SK-N-SH treated with all-trans-retinoic acid at 6 μM for 48 hours (cell line): ENCODE results near the gene ADORA2A.

Experiments used
- ATAC-seq: fragments of 200-7000 bp; cut with Tn5 transposase; 3 replicates; pipeline ENCODE4 v1.9.1; 2020; ENCODE audit warnings: mild to moderate bottlenecking, moderate library complexity
- ARNTL ChIP-seq: fragments of 450-650 bp; formaldehyde crosslinking; IDR thresholded peaks from 2 replicates; pipeline ENCODE4 v1.5.0; 2020; ENCODE audit warnings: low read depth, mild to moderate bottlenecking, moderate library complexity, borderline replicate concordance
- CSDC2 ChIP-seq: fragments of 250-450 bp; sonication (Bioruptor Pico); IDR thresholded peaks from 2 replicates; pipeline ENCODE4 v1.5.0; 2020; ENCODE audit warnings: mild to moderate bottlenecking, moderate library complexity
- ESRRG ChIP-seq: fragments of 250-450 bp; sonication (Bioruptor Pico); IDR thresholded peaks from 2 replicates; pipeline ENCODE4 v1.6.1; 2021; ENCODE audit warnings: mild to moderate bottlenecking
- GLIS3 ChIP-seq: fragments of 250-450 bp; sonication (Bioruptor Pico); IDR thresholded peaks from 2 replicates; pipeline ENCODE4 v1.5.0; 2020; ENCODE audit warnings: mild to moderate bottlenecking, moderate library complexity
- ISL1 ChIP-seq: fragments of 250-450 bp; sonication (Bioruptor Pico); IDR thresholded peaks from 2 replicates; pipeline ENCODE4 v2.1.2; 2022; ENCODE audit warnings: mild to moderate bottlenecking, moderate library complexity
- OSR1 ChIP-seq: fragments of 250-450 bp; sonication (Bioruptor Pico); IDR thresholded peaks from 2 replicates; pipeline ENCODE4 v1.8.0; 2022; ENCODE audit warnings: moderate library complexity, mild to moderate bottlenecking, inconsistent platforms
- PPARA ChIP-seq: fragments of 250-450 bp; sonication (Bioruptor Pico); IDR thresholded peaks from 2 replicates; pipeline ENCODE4 v1.5.0; 2020; ENCODE audit warnings: mild to moderate bottlenecking, borderline replicate concordance
- RARB ChIP-seq: fragments of 250-450 bp; sonication (Bioruptor Pico); IDR thresholded peaks from 2 replicates; pipeline ENCODE4 v1.8.0; 2021; ENCODE audit warnings: mild to moderate bottlenecking, moderate library complexity
- SNAI2 ChIP-seq: fragments of 250-450 bp; sonication (Bioruptor Pico); IDR thresholded peaks from 2 replicates; pipeline ENCODE4 v1.5.0; 2020; ENCODE audit warnings: mild to moderate bottlenecking, moderate library complexity
- TCF4 ChIP-seq: fragments of 250-450 bp; sonication (Bioruptor Pico); IDR thresholded peaks from 2 replicates; pipeline ENCODE4 v1.8.0; 2021; ENCODE audit warnings: mild to moderate bottlenecking, moderate library complexity, borderline replicate concordance
- TOX ChIP-seq: fragments of 250-450 bp; sonication (Bioruptor Pico); IDR thresholded peaks from 2 replicates; pipeline ENCODE4 v1.8.0; 2021; ENCODE audit warnings: mild to moderate bottlenecking, moderate library complexity, borderline replicate concordance
- ZNF565 ChIP-seq: fragments of 450-650 bp; formaldehyde crosslinking; conservative IDR thresholded peaks from 2 replicates; pipeline ENCODE4 v1.5.0; 2020; ENCODE audit warnings: low read depth, mild to moderate bottlenecking, moderate library complexity
- ZNF70 ChIP-seq: fragments of 450-650 bp; formaldehyde crosslinking; IDR thresholded peaks from 2 replicates; pipeline ENCODE4 v1.5.0; 2020; ENCODE audit warnings: mild to moderate bottlenecking, moderate library complexity
- ZNF8 ChIP-seq: fragments of 450-650 bp; formaldehyde crosslinking; IDR thresholded peaks from 2 replicates; pipeline ENCODE4 v1.5.0; 2020; ENCODE audit warnings: mild to moderate bottlenecking, moderate library complexity
- TF ChIP-seq, protein P1 (sequence below): fragments of 250-450 bp; sonication (Bioruptor Pico); IDR thresholded peaks from 2 replicates; pipeline ENCODE4 v1.5.0; 2020; ENCODE audit warnings: mild to moderate bottlenecking, moderate library complexity
- TF ChIP-seq, protein P2 (sequence below): fragments of 250-450 bp; sonication (Bioruptor Pico); IDR thresholded peaks from 2 replicates; pipeline ENCODE4 v1.5.1; 2020; ENCODE audit warnings: low read depth, mild to moderate bottlenecking, moderate library complexity
- TF ChIP-seq, protein P3 (sequence below): fragments of 250-450 bp; sonication (Bioruptor Pico); IDR thresholded peaks from 2 replicates; pipeline ENCODE4 v1.8.0; 2020; ENCODE audit warnings: mild to moderate bottlenecking, moderate library complexity, borderline replicate concordance
- TF ChIP-seq, protein P4 (sequence below): fragments of 250-450 bp; sonication (Bioruptor Pico); IDR thresholded peaks from 2 replicates; pipeline ENCODE4 v1.5.1; 2021; ENCODE audit warnings: mild to moderate bottlenecking, moderate library complexity

ADORA2A gene

DNA sequence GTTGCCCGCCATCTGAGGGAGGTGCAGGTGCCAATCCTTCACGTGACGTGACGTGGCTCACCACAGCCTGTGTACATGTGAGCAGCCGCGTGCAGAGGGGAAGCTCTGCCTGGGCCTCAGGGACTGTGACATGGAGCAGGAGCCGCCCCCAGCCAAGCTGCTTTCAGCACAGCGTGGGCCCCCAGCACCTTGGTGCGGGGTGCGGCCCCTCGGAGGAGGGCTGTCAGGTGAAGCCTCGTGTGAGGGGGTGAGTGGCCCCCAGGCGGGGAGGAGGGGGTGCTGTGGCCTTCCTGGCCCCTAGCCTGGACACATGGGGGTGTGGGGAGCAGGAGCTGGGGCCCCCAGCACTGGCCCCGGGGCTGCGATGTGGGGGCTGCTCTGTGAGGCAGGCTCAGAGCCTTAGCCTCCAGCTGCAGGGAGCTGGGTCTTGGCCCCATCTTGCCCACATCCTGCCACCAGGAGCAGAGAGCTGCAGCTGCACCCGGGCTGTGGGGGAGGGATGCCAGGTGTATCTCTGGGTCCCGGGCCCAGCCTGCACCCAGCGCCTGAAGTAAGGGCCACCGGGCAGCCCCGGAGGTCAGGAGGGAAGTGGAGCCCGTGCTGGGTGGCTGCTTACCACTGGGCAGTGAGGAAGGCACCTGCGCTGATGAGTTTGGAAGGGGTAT, at the start of gene ADORA2A:
Gene ADORA2A (plus strand): TSS at position 100 of the 665 bp plus-strand sequence. CDS start 5,806 bp downstream, outside the sequence.
- TF ChIP-seq ZNF565 (CRISPR knock-in tag): no peak
- no peak for ATAC-seq

DNA sequence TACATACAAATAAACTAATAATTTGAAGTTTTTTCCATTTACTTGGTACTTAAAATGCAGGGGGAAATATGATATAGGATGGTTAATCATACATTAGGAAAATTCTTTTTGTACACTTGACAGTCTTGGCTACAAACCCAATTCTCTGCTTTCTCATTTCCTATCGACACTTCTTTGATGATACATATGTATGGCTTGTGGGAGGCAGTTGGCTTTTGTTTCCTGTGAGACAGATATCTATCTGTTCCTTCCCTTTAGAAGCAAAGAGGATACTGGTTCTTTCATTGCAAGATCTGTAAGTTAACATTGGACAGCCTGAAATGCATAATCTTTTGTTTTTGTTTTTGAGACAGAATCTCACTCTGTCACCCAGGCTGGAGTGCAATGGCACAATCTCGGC, 47.9 kb upstream of the ADORA2A start:
- TF ChIP-seq ZNF565 (CRISPR knock-in tag): no peak
- TF ChIP-seq PPARA (CRISPR knock-in tag): no peak
- TF ChIP-seq ZNF8 (CRISPR knock-in tag): no peak
- TF ChIP-seq OSR1: no peak
- TF ChIP-seq ARNTL (CRISPR knock-in tag): no peak
- TF ChIP-seq, protein P1, sequence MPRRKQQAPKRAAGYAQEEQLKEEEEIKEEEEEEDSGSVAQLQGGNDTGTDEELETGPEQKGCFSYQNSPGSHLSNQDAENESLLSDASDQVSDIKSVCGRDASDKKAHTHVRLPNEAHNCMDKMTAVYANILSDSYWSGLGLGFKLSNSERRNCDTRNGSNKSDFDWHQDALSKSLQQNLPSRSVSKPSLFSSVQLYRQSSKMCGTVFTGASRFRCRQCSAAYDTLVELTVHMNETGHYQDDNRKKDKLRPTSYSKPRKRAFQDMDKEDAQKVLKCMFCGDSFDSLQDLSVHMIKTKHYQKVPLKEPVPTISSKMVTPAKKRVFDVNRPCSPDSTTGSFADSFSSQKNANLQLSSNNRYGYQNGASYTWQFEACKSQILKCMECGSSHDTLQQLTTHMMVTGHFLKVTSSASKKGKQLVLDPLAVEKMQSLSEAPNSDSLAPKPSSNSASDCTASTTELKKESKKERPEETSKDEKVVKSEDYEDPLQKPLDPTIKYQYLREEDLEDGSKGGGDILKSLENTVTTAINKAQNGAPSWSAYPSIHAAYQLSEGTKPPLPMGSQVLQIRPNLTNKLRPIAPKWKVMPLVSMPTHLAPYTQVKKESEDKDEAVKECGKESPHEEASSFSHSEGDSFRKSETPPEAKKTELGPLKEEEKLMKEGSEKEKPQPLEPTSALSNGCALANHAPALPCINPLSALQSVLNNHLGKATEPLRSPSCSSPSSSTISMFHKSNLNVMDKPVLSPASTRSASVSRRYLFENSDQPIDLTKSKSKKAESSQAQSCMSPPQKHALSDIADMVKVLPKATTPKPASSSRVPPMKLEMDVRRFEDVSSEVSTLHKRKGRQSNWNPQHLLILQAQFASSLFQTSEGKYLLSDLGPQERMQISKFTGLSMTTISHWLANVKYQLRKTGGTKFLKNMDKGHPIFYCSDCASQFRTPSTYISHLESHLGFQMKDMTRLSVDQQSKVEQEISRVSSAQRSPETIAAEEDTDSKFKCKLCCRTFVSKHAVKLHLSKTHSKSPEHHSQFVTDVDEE: no peak
- TF ChIP-seq, protein P2, sequence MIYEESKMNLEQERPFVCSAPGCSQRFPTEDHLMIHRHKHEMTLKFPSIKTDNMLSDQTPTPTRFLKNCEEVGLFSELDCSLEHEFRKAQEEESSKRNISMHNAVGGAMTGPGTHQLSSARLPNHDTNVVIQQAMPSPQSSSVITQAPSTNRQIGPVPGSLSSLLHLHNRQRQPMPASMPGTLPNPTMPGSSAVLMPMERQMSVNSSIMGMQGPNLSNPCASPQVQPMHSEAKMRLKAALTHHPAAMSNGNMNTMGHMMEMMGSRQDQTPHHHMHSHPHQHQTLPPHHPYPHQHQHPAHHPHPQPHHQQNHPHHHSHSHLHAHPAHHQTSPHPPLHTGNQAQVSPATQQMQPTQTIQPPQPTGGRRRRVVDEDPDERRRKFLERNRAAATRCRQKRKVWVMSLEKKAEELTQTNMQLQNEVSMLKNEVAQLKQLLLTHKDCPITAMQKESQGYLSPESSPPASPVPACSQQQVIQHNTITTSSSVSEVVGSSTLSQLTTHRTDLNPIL (CRISPR knock-in tag): no peak
- no peak for TF ChIP-seq CSDC2
- TF ChIP-seq, protein P3, sequence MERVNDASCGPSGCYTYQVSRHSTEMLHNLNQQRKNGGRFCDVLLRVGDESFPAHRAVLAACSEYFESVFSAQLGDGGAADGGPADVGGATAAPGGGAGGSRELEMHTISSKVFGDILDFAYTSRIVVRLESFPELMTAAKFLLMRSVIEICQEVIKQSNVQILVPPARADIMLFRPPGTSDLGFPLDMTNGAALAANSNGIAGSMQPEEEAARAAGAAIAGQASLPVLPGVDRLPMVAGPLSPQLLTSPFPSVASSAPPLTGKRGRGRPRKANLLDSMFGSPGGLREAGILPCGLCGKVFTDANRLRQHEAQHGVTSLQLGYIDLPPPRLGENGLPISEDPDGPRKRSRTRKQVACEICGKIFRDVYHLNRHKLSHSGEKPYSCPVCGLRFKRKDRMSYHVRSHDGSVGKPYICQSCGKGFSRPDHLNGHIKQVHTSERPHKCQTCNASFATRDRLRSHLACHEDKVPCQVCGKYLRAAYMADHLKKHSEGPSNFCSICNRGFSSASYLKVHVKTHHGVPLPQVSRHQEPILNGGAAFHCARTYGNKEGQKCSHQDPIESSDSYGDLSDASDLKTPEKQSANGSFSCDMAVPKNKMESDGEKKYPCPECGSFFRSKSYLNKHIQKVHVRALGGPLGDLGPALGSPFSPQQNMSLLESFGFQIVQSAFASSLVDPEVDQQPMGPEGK (CRISPR knock-in tag): no peak
- TF ChIP-seq TOX (CRISPR knock-in tag): no peak
- TF ChIP-seq GLIS3 (CRISPR knock-in tag): no peak
- TF ChIP-seq ISL1 (CRISPR knock-in tag): no peak
- no peak for TF ChIP-seq ZNF70 (CRISPR knock-in tag)
- TF ChIP-seq, protein P4, sequence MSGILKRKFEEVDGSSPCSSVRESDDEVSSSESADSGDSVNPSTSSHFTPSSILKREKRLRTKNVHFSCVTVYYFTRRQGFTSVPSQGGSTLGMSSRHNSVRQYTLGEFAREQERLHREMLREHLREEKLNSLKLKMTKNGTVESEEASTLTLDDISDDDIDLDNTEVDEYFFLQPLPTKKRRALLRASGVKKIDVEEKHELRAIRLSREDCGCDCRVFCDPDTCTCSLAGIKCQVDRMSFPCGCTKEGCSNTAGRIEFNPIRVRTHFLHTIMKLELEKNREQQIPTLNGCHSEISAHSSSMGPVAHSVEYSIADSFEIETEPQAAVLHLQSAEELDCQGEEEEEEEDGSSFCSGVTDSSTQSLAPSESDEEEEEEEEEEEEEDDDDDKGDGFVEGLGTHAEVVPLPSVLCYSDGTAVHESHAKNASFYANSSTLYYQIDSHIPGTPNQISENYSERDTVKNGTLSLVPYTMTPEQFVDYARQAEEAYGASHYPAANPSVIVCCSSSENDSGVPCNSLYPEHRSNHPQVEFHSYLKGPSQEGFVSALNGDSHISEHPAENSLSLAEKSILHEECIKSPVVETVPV (CRISPR knock-in tag): no peak
- peak; percentile 79 for ATAC-seq

DNA sequence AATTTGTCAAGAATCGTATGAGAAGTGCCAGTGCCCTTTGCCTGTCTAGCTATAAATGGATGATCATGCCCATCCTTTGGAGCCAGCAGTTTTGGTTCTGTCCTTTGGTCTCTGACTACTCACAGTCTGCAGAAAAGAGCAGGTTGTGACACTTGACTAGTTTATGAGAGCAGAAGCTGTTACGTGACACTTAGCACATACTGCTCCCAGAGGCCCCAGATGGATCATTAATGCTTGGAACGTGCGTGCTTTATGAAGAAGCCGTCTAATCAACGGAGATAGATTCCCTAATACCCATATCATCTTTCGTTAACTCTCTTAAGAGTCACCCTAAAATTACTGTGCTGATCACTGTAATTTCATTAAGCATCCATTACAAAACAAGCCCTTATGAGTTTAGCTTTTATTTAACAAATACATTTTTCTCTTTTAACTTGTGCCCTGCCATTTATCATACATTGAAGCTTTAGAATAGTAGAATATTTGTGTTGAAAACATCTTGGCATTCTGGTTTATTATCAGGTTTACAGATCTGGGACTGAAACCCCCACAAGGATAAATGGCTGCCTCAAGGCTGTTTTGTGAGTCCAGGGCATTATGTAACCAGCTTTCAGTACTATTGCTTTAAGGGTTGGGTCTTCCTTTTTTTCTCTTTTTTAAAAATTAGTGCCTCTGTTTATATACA, 47.0 kb upstream of the ADORA2A start:
- peak; percentile 28; the same call in 2 of the 3 replicates for ATAC-seq
- TF ChIP-seq RARB (CRISPR knock-in tag): no peak
- TF ChIP-seq, protein P2 (CRISPR knock-in tag): no peak
- TF ChIP-seq TCF4 (CRISPR knock-in tag): peak; percentile 40; the same call in 1 of the 2 replicates
- no peak for TF ChIP-seq ZNF565 (CRISPR knock-in tag)

DNA sequence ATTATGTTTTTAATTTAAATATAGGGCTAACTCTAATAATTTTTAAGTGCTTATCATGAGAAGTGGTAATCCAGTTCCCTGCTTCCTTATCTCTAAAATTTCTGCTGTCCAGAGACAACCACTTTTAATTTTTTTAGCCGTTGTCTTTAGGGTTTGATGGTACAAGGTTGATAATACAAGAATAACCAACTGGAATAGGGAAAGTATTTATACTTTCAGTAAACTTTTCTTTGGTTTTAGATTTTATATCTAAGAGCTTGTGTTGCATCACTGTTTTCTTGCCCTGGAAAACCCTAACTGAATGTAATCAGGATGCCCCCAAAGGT, 46.5 kb upstream of the ADORA2A start:
- no peak for ATAC-seq
- TF ChIP-seq SNAI2 (CRISPR knock-in tag) (no peak), ZNF565 (CRISPR knock-in tag) (no peak), PPARA (CRISPR knock-in tag) (no peak), ESRRG (CRISPR knock-in tag) (no peak), RARB (CRISPR knock-in tag) (no peak), ARNTL (CRISPR knock-in tag) (no peak)
- TF ChIP-seq, protein P4 (CRISPR knock-in tag): no peak
- TF ChIP-seq, protein P1: no peak
- TF ChIP-seq, protein P3 (CRISPR knock-in tag): no peak
